NB4 (cell line): ENCODE measurements around the gene PTS.

Experiments
- CTCF ChIP-seq: IDR thresholded peaks from one replicate; pipeline ENCODE4 v1.5.1; 2012; ENCODE audit warnings: low read depth, low read length
- MAX ChIP-seq: IDR thresholded peaks from 2 replicates; pipeline ENCODE4 v1.6.1; 2011; ENCODE audit warnings: low read depth, low read length
- POLR2A ChIP-seq: IDR thresholded peaks from 2 replicates; pipeline ENCODE4 v1.6.1; 2011; ENCODE audit warnings: mild to moderate bottlenecking; ENCODE audit not compliant: insufficient read length; ENCODE audit errors: extremely low read depth

- TF ChIP-seq CTCF (no peak), POLR2A (no peak), MAX (no peak)
Measured at GRCh38 chr11:112206071-112206470, 20.2 kb upstream of the PTS start.
